SK-N-SH (cell line): ENCODE results near the gene ARID1B. TPM values are rescaled to one million over a fixed set of nuclear protein-coding genes. Genes with fewer than 3 reads are reported as not detected.
A peak's percentile ranks its signal among the peaks of the same experiment; 100 is the strongest.

Experiments used
- CTCF ChIA-PET: fragments of 300-600, 350-600 bp; formaldehyde crosslinking; extraction: SDS; loops from one replicate; lab custom pipeline; 2021; lab: Yijun Ruan, JAX
- POLR2A ChIA-PET: fragments of 350-600 bp; sonication (Branson Sonifier 250); formaldehyde crosslinking; extraction: SDS; loops from one replicate; lab custom pipeline; 2020; ENCODE audit warnings: antibody characterized with exemption, inconsistent platforms; lab: Yijun Ruan, JAX
- DNase-seq: peaks from one replicate; pipeline ENCODE4 v3.0.0; 2012
- H2AFZ ChIP-seq: fragments of 200-600 bp; sonication (generic); 2 replicates; pipeline ENCODE4 v1.8.1; 2016; ENCODE audit warnings: antibody characterized with exemption, mild to moderate bottlenecking, low read depth
- H3F3A ChIP-seq: fragments of 200-600 bp; sonication (generic); replicated peaks from 2 replicates; pipeline ENCODE3; 2016; ENCODE audit warnings: antibody characterized with exemption, mild to moderate bottlenecking; ENCODE audit not compliant: insufficient read depth
- H3K27ac ChIP-seq, 2 experiments: fragments of 200-500 bp in 1 of 2; fragments of 200-600 bp in 1 of 2; sonication (Bioruptor generic) in 1 of 2; sonication (generic), shearing (Covaris generic) in 1 of 2; 2 replicates each; pipeline versions ENCODE4 v1.5.1 to v1.6.1; 2014 to 2016; ENCODE audit warnings: low read depth in 2 of 2, inconsistent platforms in 1 of 2, low read length in 1 of 2, mild to moderate bottlenecking in 1 of 2, mixed read lengths in 1 of 2
- H3K27me3 ChIP-seq: fragments of 200-600 bp; sonication (generic), shearing (Covaris generic); 2 replicates; pipeline ENCODE4 v1.6.1; 2016; ENCODE audit warnings: mixed run types; ENCODE audit not compliant: insufficient read depth
- H3K36me3 ChIP-seq, 2 experiments: fragments of 200-500 bp in 1 of 2; fragments of 200-600 bp in 1 of 2; sonication (Bioruptor generic) in 1 of 2; sonication (generic) in 1 of 2; replicated peaks in 1 of 2; 2 replicates each; pipeline versions ENCODE3 to v1.5.1; 2014 to 2016; ENCODE audit warnings: low read length in 1 of 2, mild to moderate bottlenecking in 1 of 2; ENCODE audit not compliant: insufficient read depth in 2 of 2, control insufficient read depth in 1 of 2
- H3K4me1 ChIP-seq, 2 experiments: fragments of 200-500 bp in 1 of 2; fragments of 200-600 bp in 1 of 2; sonication (Bioruptor generic) in 1 of 2; sonication (generic), shearing (Covaris generic) in 1 of 2; 2 replicates each; pipeline versions ENCODE4 v1.5.1 to v1.6.1; 2014 to 2016; ENCODE audit warnings: low read depth in 1 of 2, low read length in 1 of 2, mixed run types in 1 of 2; ENCODE audit not compliant: insufficient read depth in 2 of 2, control insufficient read depth in 1 of 2
- H3K4me2 ChIP-seq: fragments of 200-600 bp; sonication (generic), shearing (Covaris generic); 2 replicates; pipeline ENCODE4 v1.6.1; 2017; ENCODE audit warnings: mixed run types
- H3K4me3 ChIP-seq, 2 experiments: fragments of 200-500 bp in 1 of 2; fragments of 200-600 bp in 1 of 2; sonication (Bioruptor generic) in 1 of 2; sonication (generic), shearing (Covaris generic) in 1 of 2; 2 replicates each; pipeline versions ENCODE4 v1.5.1 to v1.8.1; 2014 to 2016; ENCODE audit warnings: low read depth in 2 of 2, inconsistent platforms in 1 of 2, low read length in 1 of 2, mild to moderate bottlenecking in 1 of 2, mixed read lengths in 1 of 2, moderate library complexity in 1 of 2
- H3K79me2 ChIP-seq: fragments of 200-600 bp; sonication (generic); 2 replicates; pipeline ENCODE4 v1.8.1; 2017; ENCODE audit warnings: mild to moderate bottlenecking; ENCODE audit not compliant: insufficient read depth
- H3K9ac ChIP-seq: fragments of 200-600 bp; sonication (generic); 2 replicates; pipeline ENCODE4 v1.6.1; 2017; ENCODE audit warnings: mixed run types
- H3K9me2 ChIP-seq: fragments of 200-600 bp; sonication (generic); 2 replicates; pipeline ENCODE4 v1.6.1; 2017; ENCODE audit warnings: mixed run types
- H3K9me3 ChIP-seq: fragments of 200-600 bp; sonication (generic); 2 replicates; pipeline ENCODE4 v1.6.1; 2017; ENCODE audit warnings: mixed run types, mild to moderate bottlenecking, moderate library complexity
- H4K20me1 ChIP-seq: fragments of 200-600 bp; sonication (generic); 2 replicates; pipeline ENCODE4 v1.6.1; 2017; ENCODE audit warnings: mild to moderate bottlenecking, mixed run types; ENCODE audit not compliant: insufficient read depth
- CHD2 ChIP-seq: fragments of 150-350 bp; IDR thresholded peaks from 2 replicates; pipeline ENCODE4 v1.6.1; 2018; ENCODE audit warnings: low read length; ENCODE audit not compliant: partially characterized antibody
- FOXJ3 ChIP-seq: sonication (generic); formaldehyde crosslinking; IDR thresholded peaks from 2 replicates; pipeline ENCODE4 v1.5.1; 2020; ENCODE audit warnings: mild to moderate bottlenecking, missing genetic modification reagents
- JUND ChIP-seq: IDR thresholded peaks from 2 replicates; pipeline ENCODE4 v1.4.0; 2012
- NRF1 ChIP-seq: IDR thresholded peaks from 2 replicates; pipeline ENCODE4 v1.6.1; 2012; ENCODE audit warnings: low read depth, mild to moderate bottlenecking, low read length
- RXRA ChIP-seq: IDR thresholded peaks from 2 replicates; pipeline ENCODE4 v1.4.0; 2012; ENCODE audit warnings: low read depth, mild to moderate bottlenecking, borderline replicate concordance
- SIN3A ChIP-seq: IDR thresholded peaks from 2 replicates; pipeline ENCODE4 v1.6.1; 2012; ENCODE audit warnings: low read depth, mild to moderate bottlenecking, low read length, moderate library complexity, borderline replicate concordance
- TAF1 ChIP-seq: IDR thresholded peaks from 2 replicates; pipeline ENCODE4 v1.6.1; 2012; ENCODE audit warnings: low read depth, mild to moderate bottlenecking, low read length, moderate library complexity, borderline replicate concordance
- TEAD4 ChIP-seq: IDR thresholded peaks from 2 replicates; pipeline ENCODE4 v1.4.0; 2012; ENCODE audit warnings: mild to moderate bottlenecking, borderline replicate concordance; ENCODE audit not compliant: insufficient read depth
- WGBS: methylation state at CpG from one replicate; pipeline ENCODE4 v1.1.6; 2017; ENCODE audit warnings: low lambda C conversion rate; 5-methylcytosine and 5-hydroxymethylcytosine counted together
- polyA plus RNA-seq, 3 experiments: library from polyadenylated mRNA; depleted of rRNA; stranded (reverse); fragments of >200 nt; gene quantifications; 2 replicates each; pipeline ENCODE4 v1.2.3, GENCODE V29; 2012
- TF ChIP-seq, protein P1 (sequence below): IDR thresholded peaks from 2 replicates; pipeline ENCODE4 v1.6.1; 2012; ENCODE audit warnings: mild to moderate bottlenecking, low read depth, low read length, moderate library complexity
- TF ChIP-seq, protein P2 (sequence below): IDR thresholded peaks from 2 replicates; pipeline ENCODE4 v1.4.0; 2012; ENCODE audit warnings: low read depth
- TF ChIP-seq, protein P3 (sequence below): fragments of 150-350 bp; IDR thresholded peaks from 2 replicates; pipeline ENCODE4 v1.6.1; 2017; ENCODE audit warnings: antibody characterized with exemption, low read length, low read depth, borderline replicate concordance
- TF ChIP-seq, protein P4 (sequence below): IDR thresholded peaks from 2 replicates; pipeline ENCODE4 v1.4.0; 2012; ENCODE audit warnings: low read depth, borderline replicate concordance

Gene ARID1B
- polyA plus RNA-seq, 1 of the 3 experiments (the other 2 are of a cell fraction) = 13.6 TPM

DNA sequence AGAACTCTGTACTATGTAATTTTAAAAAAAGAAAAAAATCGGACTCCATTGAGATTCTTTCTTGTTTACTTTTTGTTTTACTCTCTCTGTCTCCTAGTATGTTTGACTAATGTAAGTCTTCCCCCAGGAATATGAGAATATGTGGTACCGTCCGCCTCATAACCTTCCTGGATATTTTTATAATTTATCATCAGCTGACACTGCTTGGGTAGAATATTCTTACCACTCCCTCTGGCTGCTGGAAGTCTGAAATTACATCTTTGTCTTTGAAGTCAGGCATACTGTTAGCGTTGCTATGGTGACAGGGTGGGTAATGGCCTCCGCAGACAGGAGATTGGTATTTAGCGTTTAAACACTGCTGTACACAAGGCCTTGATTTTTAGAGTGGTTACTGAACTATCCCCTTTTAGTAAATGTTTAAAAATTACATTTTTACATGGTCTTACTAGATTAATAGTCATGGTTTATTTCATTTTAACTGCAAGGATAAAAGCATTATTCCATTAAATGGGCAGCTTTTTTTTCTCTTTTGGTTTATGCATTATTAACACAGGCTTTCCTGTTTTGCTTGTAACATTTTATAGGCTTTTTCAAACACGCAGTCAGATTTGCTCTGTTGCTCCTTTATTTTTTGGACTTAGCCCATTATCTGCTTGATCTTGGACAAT, 176.4 kb downstream of the ARID1B start (continued):
- TF ChIP-seq, protein P1, sequence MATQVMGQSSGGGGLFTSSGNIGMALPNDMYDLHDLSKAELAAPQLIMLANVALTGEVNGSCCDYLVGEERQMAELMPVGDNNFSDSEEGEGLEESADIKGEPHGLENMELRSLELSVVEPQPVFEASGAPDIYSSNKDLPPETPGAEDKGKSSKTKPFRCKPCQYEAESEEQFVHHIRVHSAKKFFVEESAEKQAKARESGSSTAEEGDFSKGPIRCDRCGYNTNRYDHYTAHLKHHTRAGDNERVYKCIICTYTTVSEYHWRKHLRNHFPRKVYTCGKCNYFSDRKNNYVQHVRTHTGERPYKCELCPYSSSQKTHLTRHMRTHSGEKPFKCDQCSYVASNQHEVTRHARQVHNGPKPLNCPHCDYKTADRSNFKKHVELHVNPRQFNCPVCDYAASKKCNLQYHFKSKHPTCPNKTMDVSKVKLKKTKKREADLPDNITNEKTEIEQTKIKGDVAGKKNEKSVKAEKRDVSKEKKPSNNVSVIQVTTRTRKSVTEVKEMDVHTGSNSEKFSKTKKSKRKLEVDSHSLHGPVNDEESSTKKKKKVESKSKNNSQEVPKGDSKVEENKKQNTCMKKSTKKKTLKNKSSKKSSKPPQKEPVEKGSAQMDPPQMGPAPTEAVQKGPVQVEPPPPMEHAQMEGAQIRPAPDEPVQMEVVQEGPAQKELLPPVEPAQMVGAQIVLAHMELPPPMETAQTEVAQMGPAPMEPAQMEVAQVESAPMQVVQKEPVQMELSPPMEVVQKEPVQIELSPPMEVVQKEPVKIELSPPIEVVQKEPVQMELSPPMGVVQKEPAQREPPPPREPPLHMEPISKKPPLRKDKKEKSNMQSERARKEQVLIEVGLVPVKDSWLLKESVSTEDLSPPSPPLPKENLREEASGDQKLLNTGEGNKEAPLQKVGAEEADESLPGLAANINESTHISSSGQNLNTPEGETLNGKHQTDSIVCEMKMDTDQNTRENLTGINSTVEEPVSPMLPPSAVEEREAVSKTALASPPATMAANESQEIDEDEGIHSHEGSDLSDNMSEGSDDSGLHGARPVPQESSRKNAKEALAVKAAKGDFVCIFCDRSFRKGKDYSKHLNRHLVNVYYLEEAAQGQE = no peak
- TF ChIP-seq, protein P2, sequence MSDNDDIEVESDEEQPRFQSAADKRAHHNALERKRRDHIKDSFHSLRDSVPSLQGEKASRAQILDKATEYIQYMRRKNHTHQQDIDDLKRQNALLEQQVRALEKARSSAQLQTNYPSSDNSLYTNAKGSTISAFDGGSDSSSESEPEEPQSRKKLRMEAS = no peak
- TF ChIP-seq JUND (peak; percentile 51), RXRA (peak; percentile 43; the same call in 1 of the 2 replicates), SIN3A (peak; percentile 55; the same call in 1 of the 2 replicates), TAF1 (no peak), TEAD4 (peak; percentile 36; the same call in 1 of the 2 replicates), NRF1 (no peak), CHD2 (no peak)
- TF ChIP-seq, protein P3, sequence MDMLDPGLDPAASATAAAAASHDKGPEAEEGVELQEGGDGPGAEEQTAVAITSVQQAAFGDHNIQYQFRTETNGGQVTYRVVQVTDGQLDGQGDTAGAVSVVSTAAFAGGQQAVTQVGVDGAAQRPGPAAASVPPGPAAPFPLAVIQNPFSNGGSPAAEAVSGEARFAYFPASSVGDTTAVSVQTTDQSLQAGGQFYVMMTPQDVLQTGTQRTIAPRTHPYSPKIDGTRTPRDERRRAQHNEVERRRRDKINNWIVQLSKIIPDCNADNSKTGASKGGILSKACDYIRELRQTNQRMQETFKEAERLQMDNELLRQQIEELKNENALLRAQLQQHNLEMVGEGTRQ = 0 out of 2 replicates have a peak, but pooled peaks have one; percentile 6

DNA sequence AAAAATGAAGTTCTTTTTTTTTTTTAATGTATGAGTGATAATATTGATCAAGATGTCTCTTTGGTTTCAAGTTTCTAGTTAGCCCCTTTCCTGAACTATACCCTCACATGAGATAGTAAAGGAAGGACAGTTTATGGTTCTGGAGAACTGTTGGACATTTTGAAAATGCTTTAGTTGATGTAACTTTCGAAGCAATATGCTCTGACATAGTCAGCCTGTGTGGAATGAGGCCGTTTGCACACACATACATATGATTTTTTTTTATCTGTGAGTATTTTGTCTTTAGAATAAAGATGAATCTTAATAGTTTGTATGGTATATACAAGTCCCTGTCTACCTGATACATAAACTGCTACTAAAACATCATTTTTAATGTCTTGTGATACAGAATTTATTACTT, 177.0 kb downstream of the ARID1B start:
- Histone ChIP-seq H3K27me3 (no peaks in the 10 kb centered on the region), H2AFZ (peak overlapping the region; percentile 69), H3K9me3 (no peaks in the 10 kb centered on the region), H4K20me1 (peaks cover 16% of the 10 kb centered on the region), H3K9me2 (no peaks in the 10 kb centered on the region), H3K27ac (peak overlapping the region; percentile 88 to 90), H3K9ac (peak overlapping the region; percentile 67; the same call in 1 of the 2 replicates), H3K4me3 (no peak overlapping the region), H3K4me1 (peaks cover 29 to 35% of the 10 kb centered on the region in 2 experiments; a peak in 3 of 4 replicates), H3F3A (peaks cover 25% of the 10 kb centered on the region), H3K36me3 (no peaks in the 10 kb centered on the region), H3K4me2 (peak overlapping the region; percentile 39; the same call in 1 of the 2 replicates), H3K79me2 (peaks cover 94% of the 10 kb centered on the region)
- no peak for TF ChIP-seq FOXJ3 (CRISPR knock-in tag)
- TF ChIP-seq, protein P4, sequence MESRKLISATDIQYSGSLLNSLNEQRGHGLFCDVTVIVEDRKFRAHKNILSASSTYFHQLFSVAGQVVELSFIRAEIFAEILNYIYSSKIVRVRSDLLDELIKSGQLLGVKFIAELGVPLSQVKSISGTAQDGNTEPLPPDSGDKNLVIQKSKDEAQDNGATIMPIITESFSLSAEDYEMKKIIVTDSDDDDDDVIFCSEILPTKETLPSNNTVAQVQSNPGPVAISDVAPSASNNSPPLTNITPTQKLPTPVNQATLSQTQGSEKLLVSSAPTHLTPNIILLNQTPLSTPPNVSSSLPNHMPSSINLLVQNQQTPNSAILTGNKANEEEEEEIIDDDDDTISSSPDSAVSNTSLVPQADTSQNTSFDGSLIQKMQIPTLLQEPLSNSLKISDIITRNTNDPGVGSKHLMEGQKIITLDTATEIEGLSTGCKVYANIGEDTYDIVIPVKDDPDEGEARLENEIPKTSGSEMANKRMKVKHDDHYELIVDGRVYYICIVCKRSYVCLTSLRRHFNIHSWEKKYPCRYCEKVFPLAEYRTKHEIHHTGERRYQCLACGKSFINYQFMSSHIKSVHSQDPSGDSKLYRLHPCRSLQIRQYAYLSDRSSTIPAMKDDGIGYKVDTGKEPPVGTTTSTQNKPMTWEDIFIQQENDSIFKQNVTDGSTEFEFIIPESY = no peak
- ChIA-PET POLR2A (interaction anchor here (0.6 kb wide), 1 partner anchor 440 kb away, joined by 3 read pairs; no protein-coding TSS in a partner anchor), CTCF (interaction anchor here (0.6 to 3.9 kb wide), 6 partner anchors 10 to 716 kb away, joined by 3 to 21 read pairs (median 4); no protein-coding TSS in a partner anchor)
- WGBS = 77% methylated on average over 2 of the region's 2 CpGs
- no peak for DNase-seq
